Measurements from ENCODE around the gene HSPG2. TPM values are rescaled to one million over a fixed set of nuclear protein-coding genes. Genes with fewer than 3 reads are reported as not detected.

HSPG2 gene
- total and polyA plus RNA-seq, 2 of the 8 experiments (the other 6 are each of a cell fraction or from before 2014, with no cell fraction given): 17.8 to 111 TPM

- TF ChIP-seq POLR2AphosphoS5 (IDR thresholded peaks at IDR 0.05; ENCODE audit: low read depth, low read length): no peak
- TF ChIP-seq RFX5 (IDR thresholded peaks at IDR 0.05; ENCODE audit: borderline replicate concordance, low read depth, low read length): no peak
- TF ChIP-seq SIN3A (conservative IDR thresholded peaks at IDR 0.05 in 1 of 2, IDR thresholded peaks at IDR 0.05 in 1 of 2; ENCODE audit: low read depth in 1 of 2, low read length in 2 of 2): no peak
- no peak for TF ChIP-seq RXRA (IDR thresholded peaks at IDR 0.05; ENCODE audit: insufficient read depth, low read depth, low read length)
- no peak for TF ChIP-seq KDM5A (IDR thresholded peaks at IDR 0.05; ENCODE audit: low read length)
These were observed 65.2 kb downstream of the HSPG2 start (continued) for GRCh38 chr1:21871943-21872342.
